Effector memory CD4-positive, alpha-beta T cell (primary cell): ENCODE measurements around the gene GOLGA3.
"Not testable (repeated sequence)": the region's sequence is repeated elsewhere in the genome, so short reads cannot be mapped to it uniquely, and the experiment has no call there.

Source experiments
- DNase-seq, 3 donors: peaks; one replicate each; pipeline ENCODE4 v3.0.0-alpha.2; 2020
- H3K27ac ChIP-seq: 2 replicates; pipeline ENCODE4 v1.7.0; 2013; ENCODE audit warnings: mild to moderate bottlenecking, low read length, moderate library complexity; ENCODE audit not compliant: insufficient read depth, poor library complexity, severe bottlenecking
- H3K27me3 ChIP-seq: replicated peaks from 2 replicates; pipeline ENCODE4 v1.7.0; 2013; ENCODE audit warnings: mild to moderate bottlenecking, low read length; ENCODE audit not compliant: insufficient read depth, control insufficient read depth, poor library complexity, severe bottlenecking
- H3K36me3 ChIP-seq: 2 replicates; pipeline ENCODE4 v1.7.0; 2013; ENCODE audit warnings: mild to moderate bottlenecking, low read length, moderate library complexity; ENCODE audit not compliant: control insufficient read depth, insufficient read depth
- H3K4me1 ChIP-seq: 2 replicates; pipeline ENCODE4 v1.7.0; 2013; ENCODE audit warnings: low read length, mild to moderate bottlenecking; ENCODE audit not compliant: control insufficient read depth, insufficient read depth, poor library complexity, severe bottlenecking
- H3K4me3 ChIP-seq: 2 replicates; pipeline ENCODE4 v1.7.0; 2013; ENCODE audit warnings: low read length, low read depth, mild to moderate bottlenecking; ENCODE audit not compliant: insufficient read depth, poor library complexity, severe bottlenecking
- H3K9me3 ChIP-seq: 2 replicates; pipeline ENCODE4 v1.7.0; 2013; ENCODE audit warnings: mild to moderate bottlenecking, low read length, moderate library complexity; ENCODE audit not compliant: control insufficient read depth

Gene GOLGA3

GRCh38 chr12:132818562-132818961 is 10.1 kb downstream of the GOLGA3 start:
- DNase-seq: no peak
- no peak overlapping the region for H3K4me3 ChIP-seq
- H3K27me3 ChIP-seq: no peaks in the 10 kb centered on the region
- no peak overlapping the region for H3K27ac ChIP-seq
- H3K4me1 ChIP-seq: peaks cover under 1% of the 10 kb centered on the region
- peaks cover 46% of the 10 kb centered on the region for H3K36me3 ChIP-seq
- H3K9me3 ChIP-seq: no peaks in the 10 kb centered on the region

GRCh38 chr12:132814232-132814631 is 14.4 kb downstream of the GOLGA3 start:
- Histone ChIP-seq H3K36me3 (peaks cover 50% of the 10 kb centered on the region), H3K27me3 (no peaks in the 10 kb centered on the region), H3K4me3 (no peak overlapping the region), H3K4me1 (peaks cover 4% of the 10 kb centered on the region), H3K27ac (no peak overlapping the region), H3K9me3 (no peaks in the 10 kb centered on the region)
- no peak for DNase-seq

DNA sequence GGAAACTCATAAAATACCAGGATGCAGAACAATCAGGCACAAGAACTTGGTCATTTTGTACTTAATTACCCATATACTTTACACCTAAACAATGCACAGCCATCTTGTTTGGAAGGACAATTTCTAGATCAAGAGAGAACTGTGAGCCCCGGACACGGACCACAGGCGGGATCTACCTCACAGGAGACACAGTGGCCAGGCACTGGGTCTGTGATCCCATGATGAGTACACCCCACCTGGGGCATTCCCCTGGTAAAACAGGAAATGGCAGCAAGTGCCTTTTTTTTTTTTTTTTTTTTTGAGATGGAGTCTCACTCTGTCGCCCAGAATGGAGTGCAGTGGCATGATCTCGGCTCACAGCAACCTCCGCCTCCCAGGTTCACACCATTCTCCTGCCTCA is 15.2 kb downstream of the GOLGA3 start:
- H3K36me3 ChIP-seq: peaks cover 44% of the 10 kb centered on the region

GRCh38 chr12:132812631-132813305 is 15.9 kb downstream of the GOLGA3 start:
- H3K27ac ChIP-seq: no peak overlapping the region
- H3K9me3 ChIP-seq: no peaks in the 10 kb centered on the region
- H3K4me1 ChIP-seq: peaks cover 4% of the 10 kb centered on the region
- H3K27me3 ChIP-seq: no peaks in the 10 kb centered on the region
- H3K4me3 ChIP-seq: no peak overlapping the region
- peaks cover 47% of the 10 kb centered on the region for H3K36me3 ChIP-seq
- DNase-seq: no peak

More for the DNA sequence above, 15.2 kb downstream of the GOLGA3 start:
- no peaks in the 10 kb centered on the region for H3K9me3 ChIP-seq
- H3K27me3 ChIP-seq: no peaks in the 10 kb centered on the region
- no peak for DNase-seq
- peaks cover 4% of the 10 kb centered on the region for H3K4me1 ChIP-seq
- H3K4me3 ChIP-seq: no peak overlapping the region
- no peak overlapping the region for H3K27ac ChIP-seq

GRCh38 chr12:132809391-132809790 is 19.3 kb downstream of the GOLGA3 start:
- H3K4me3 ChIP-seq, H3K27me3 ChIP-seq, DNase-seq, H3K27ac ChIP-seq, H3K4me1 ChIP-seq, H3K9me3 ChIP-seq: not testable (repeated sequence)
- peaks cover 44% of the 10 kb centered on the region for H3K36me3 ChIP-seq

DNA sequence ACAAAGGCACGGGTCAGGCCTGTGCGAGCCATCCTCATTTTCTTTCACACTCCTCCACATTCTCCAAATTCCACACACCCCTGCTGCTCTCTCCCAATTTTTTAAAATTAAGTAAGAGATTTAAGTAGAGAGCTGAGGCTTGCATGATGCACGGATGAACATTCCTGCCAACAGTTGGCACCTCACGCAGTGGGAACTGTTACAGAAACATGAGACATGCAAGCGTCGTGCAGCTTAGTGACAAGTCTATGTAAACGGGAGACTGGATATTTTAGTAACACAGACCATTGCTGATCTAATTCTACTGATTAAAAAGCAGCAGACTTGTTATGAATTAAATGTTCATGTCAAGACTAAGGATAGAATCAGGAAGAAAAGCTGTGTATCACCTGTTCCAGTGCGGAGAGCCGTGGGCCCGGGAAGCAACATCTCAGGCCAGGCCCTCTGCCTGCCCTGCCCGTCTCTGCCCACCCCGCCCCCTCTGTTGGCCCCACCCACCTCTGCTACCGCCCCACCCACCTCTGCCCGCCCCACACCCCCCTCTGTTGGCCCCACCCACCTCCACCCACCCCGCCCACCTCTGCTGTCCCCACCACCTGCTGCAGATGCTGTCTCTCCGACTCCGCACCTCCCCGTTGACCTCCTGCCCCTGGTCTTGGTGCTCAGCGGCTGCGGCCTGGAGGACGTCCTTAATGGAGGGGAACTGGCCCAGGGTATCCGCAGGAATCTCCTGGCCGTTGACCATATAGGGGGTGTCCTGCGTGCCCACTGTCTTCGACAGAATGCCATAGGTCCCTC is 21.2 kb downstream of the GOLGA3 start:
- Histone ChIP-seq H3K36me3 (peaks cover 48% of the 10 kb centered on the region), H3K4me1 (no peaks in the 10 kb centered on the region), H3K27me3 (no peaks in the 10 kb centered on the region), H3K4me3 (no peak overlapping the region), H3K9me3 (no peaks in the 10 kb centered on the region), H3K27ac (no peak overlapping the region)
- DNase-seq: no peak

GRCh38 chr12:132806857-132807256 is 21.8 kb downstream of the GOLGA3 start:
- DNase-seq: no peak
- Histone ChIP-seq H3K4me3 (no peak overlapping the region), H3K9me3 (no peaks in the 10 kb centered on the region), H3K4me1 (no peaks in the 10 kb centered on the region), H3K27ac (no peak overlapping the region), H3K36me3 (peaks cover 49% of the 10 kb centered on the region), H3K27me3 (no peaks in the 10 kb centered on the region)

- Histone ChIP-seq H3K4me3 (no peak overlapping the region), H3K4me1 (no peaks in the 10 kb centered on the region), H3K36me3 (peaks cover 67% of the 10 kb centered on the region), H3K27ac (no peak overlapping the region), H3K27me3 (no peaks in the 10 kb centered on the region), H3K9me3 (no peaks in the 10 kb centered on the region)
- DNase-seq: no peak
Measured at GRCh38 chr12:132804426-132804861, 24.2 kb downstream of the GOLGA3 start.

GRCh38 chr12:132803888-132804287 is 24.8 kb downstream of the GOLGA3 start:
- Histone ChIP-seq H3K4me3 (no peak overlapping the region), H3K27me3 (no peaks in the 10 kb centered on the region), H3K36me3 (peaks cover 73% of the 10 kb centered on the region), H3K9me3 (no peaks in the 10 kb centered on the region), H3K27ac (no peak overlapping the region), H3K4me1 (no peaks in the 10 kb centered on the region)
- no peak for DNase-seq

DNA sequence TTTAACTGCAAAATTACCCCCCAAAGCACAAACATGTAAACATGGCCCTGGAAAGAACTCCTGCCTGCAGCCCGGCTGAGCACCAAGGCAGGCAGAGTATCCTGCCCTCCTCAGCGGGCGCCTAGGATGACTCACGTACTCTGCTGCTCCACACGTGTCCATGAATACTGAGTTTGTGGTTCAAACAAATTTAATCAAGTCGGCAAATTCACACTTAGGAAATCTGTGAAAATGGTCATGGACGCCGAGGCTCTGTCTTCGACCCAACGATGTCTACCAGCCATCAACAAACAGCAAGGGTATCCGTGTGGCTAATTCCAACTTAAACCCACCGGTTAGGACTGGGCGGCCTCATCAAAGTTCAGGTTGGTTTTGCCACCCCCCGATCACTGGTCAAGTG is 25.5 kb downstream of the GOLGA3 start:
- no peaks in the 10 kb centered on the region for H3K4me1 ChIP-seq
- H3K4me3 ChIP-seq: no peak overlapping the region
- DNase-seq: no peak
- no peaks in the 10 kb centered on the region for H3K9me3 ChIP-seq
- no peaks in the 10 kb centered on the region for H3K27me3 ChIP-seq
- no peak overlapping the region for H3K27ac ChIP-seq
- peaks cover 73% of the 10 kb centered on the region for H3K36me3 ChIP-seq
